ENCODE data around the gene PPM1N. TPM values are rescaled to one million over a fixed set of nuclear protein-coding genes. Genes with fewer than 3 reads are reported as not detected.

PPM1N gene
- total and polyA plus RNA-seq, 2 of the 13 experiments (the other 11 are each of a cell fraction or from before 2014, with no cell fraction given): 0.31 to 1.8 TPM

GRCh38 chr19:45515807-45516401 is 17.7 kb downstream of the PPM1N start:
- H3K36me3 ChIP-seq (replicated peaks in 1 of 2; ENCODE audit: control insufficient read depth in 1 of 2, insufficient read depth in 2 of 2, low read length in 2 of 2): peaks cover 15 to 29% of the 10 kb centered on the region in 2 experiments; a peak in 4 of 5 replicates
- no peak overlapping the region for H3K4me2 ChIP-seq (ENCODE audit: low read depth, low read length)
- H3K4me3 ChIP-seq (replicated peaks in 1 of 3; ENCODE audit: insufficient read depth in 1 of 3, low read depth in 2 of 3, low read length in 3 of 3): no peak overlapping the region
- H3K27ac ChIP-seq (ENCODE audit: extremely low read length, insufficient read depth, low read length): peak overlapping the region; percentile 76
- H3K4me1 ChIP-seq (ENCODE audit: insufficient read depth, low read length): peaks cover 76% of the 10 kb centered on the region
- ATAC-seq: no peak
- DNase-seq (ENCODE audit: low spot score): no peak
- no peak for FAIRE-seq
- H4K20me1 ChIP-seq (ENCODE audit: insufficient read depth, low read length): peaks cover 7% of the 10 kb centered on the region
- CTCF ChIA-PET (ENCODE audit: low intra/inter-chr PET ratio, low total read pairs): no interaction called here
- no peak overlapping the region for H2AFZ ChIP-seq (ENCODE audit: low read length)
- WGBS (ENCODE audit: low lambda C conversion rate): 80% methylated on average over 8 of the region's 9 CpGs
- BruUV-seq (replicated peaks): no TSS peak
- POLR2A ChIA-PET: interaction anchor here (1.0 kb wide), 1 partner anchor 68 kb away, joined by 3 read pairs; no protein-coding TSS in a partner anchor
- no peaks in the 10 kb centered on the region for H3K9me3 ChIP-seq (ENCODE audit: low read length)
- no peak overlapping the region for H3K9ac ChIP-seq (ENCODE audit: insufficient read depth, low read depth, low read length)
- H3K79me2 ChIP-seq (ENCODE audit: insufficient read depth, low read length): peaks cover 34% of the 10 kb centered on the region
- in situ Hi-C loops (cut with HindIII; ENCODE audit: extremely low pct_ligation_motif_present, low pct_unique_long_range_greater_than_20kb): no loop called here
- intact Hi-C loops (cut with micrococcal nuclease; ENCODE audit: unreplicated experiment): loop anchor here (2.0 kb wide), 1 partner anchor 23 kb away; no protein-coding TSS in a partner anchor
- H3K27me3 ChIP-seq (ENCODE audit: control insufficient read depth in 1 of 2, insufficient read depth in 2 of 2, low read length in 2 of 2): no peaks in the 10 kb centered on the region
- TF ChIP-seq GPN1 (CRISPR knock-in tag; IDR thresholded peaks at IDR 0.05; ENCODE audit: borderline replicate concordance) (no peak), MYC (CRISPR knock-in tag; IDR thresholded peaks at IDR 0.05; ENCODE audit: borderline replicate concordance) (no peak), ZNF530 (CRISPR knock-in tag; IDR thresholded peaks at IDR 0.05; ENCODE audit: low read depth) (no peak), ZNF350 (CRISPR knock-in tag; IDR thresholded peaks at IDR 0.05; ENCODE audit: borderline replicate concordance, low read depth) (0 out of 2 replicates have a peak, but pooled peaks have one; percentile 6), TEAD2 (CRISPR knock-in tag; IDR thresholded peaks at IDR 0.05) (no peak), RBAK (CRISPR knock-in tag; IDR thresholded peaks at IDR 0.05) (no peak), ZGPAT (CRISPR knock-in tag; IDR thresholded peaks at IDR 0.05) (no peak), REPIN1 (CRISPR knock-in tag; IDR thresholded peaks at IDR 0.05; ENCODE audit: borderline replicate concordance, low read depth) (no peak), ZNF281 (CRISPR knock-in tag; IDR thresholded peaks at IDR 0.05; ENCODE audit: borderline replicate concordance) (peak; percentile 49; the same call in 1 of the 2 replicates)
- TF ChIP-seq, protein P1, sequence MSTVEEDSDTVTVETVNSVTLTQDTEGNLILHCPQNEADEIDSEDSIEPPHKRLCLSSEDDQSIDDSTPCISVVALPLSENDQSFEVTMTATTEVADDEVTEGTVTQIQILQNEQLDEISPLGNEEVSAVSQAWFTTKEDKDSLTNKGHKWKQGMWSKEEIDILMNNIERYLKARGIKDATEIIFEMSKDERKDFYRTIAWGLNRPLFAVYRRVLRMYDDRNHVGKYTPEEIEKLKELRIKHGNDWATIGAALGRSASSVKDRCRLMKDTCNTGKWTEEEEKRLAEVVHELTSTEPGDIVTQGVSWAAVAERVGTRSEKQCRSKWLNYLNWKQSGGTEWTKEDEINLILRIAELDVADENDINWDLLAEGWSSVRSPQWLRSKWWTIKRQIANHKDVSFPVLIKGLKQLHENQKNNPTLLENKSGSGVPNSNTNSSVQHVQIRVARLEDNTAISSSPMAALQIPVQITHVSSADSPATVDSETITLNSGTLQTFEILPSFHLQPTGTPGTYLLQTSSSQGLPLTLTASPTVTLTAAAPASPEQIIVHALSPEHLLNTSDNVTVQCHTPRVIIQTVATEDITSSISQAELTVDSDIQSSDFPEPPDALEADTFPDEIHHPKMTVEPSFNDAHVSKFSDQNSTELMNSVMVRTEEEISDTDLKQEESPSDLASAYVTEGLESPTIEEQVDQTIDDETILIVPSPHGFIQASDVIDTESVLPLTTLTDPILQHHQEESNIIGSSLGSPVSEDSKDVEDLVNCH (CRISPR knock-in tag; IDR thresholded peaks at IDR 0.05): no peak
- TF ChIP-seq, protein P2, sequence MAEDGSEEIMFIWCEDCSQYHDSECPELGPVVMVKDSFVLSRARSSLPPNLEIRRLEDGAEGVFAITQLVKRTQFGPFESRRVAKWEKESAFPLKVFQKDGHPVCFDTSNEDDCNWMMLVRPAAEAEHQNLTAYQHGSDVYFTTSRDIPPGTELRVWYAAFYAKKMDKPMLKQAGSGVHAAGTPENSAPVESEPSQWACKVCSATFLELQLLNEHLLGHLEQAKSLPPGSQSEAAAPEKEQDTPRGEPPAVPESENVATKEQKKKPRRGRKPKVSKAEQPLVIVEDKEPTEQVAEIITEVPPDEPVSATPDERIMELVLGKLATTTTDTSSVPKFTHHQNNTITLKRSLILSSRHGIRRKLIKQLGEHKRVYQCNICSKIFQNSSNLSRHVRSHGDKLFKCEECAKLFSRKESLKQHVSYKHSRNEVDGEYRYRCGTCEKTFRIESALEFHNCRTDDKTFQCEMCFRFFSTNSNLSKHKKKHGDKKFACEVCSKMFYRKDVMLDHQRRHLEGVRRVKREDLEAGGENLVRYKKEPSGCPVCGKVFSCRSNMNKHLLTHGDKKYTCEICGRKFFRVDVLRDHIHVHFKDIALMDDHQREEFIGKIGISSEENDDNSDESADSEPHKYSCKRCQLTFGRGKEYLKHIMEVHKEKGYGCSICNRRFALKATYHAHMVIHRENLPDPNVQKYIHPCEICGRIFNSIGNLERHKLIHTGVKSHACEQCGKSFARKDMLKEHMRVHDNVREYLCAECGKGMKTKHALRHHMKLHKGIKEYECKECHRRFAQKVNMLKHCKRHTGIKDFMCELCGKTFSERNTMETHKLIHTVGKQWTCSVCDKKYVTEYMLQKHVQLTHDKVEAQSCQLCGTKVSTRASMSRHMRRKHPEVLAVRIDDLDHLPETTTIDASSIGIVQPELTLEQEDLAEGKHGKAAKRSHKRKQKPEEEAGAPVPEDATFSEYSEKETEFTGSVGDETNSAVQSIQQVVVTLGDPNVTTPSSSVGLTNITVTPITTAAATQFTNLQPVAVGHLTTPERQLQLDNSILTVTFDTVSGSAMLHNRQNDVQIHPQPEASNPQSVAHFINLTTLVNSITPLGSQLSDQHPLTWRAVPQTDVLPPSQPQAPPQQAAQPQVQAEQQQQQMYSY (CRISPR knock-in tag; IDR thresholded peaks at IDR 0.05): no peak
